HG03139 (cell line): ENCODE measurements around the gene SPNS1.
"Not testable (repeated sequence)": the region's sequence is repeated elsewhere in the genome, so short reads cannot be mapped to it uniquely, and the experiment has no call there.

Experiments
- ATAC-seq: cut with Tn5 transposase; IDR thresholded peaks from one replicate; pipeline ENCODE4 v1.9.1; 2021; ENCODE audit not compliant: unreplicated experiment

SPNS1 gene

DNA sequence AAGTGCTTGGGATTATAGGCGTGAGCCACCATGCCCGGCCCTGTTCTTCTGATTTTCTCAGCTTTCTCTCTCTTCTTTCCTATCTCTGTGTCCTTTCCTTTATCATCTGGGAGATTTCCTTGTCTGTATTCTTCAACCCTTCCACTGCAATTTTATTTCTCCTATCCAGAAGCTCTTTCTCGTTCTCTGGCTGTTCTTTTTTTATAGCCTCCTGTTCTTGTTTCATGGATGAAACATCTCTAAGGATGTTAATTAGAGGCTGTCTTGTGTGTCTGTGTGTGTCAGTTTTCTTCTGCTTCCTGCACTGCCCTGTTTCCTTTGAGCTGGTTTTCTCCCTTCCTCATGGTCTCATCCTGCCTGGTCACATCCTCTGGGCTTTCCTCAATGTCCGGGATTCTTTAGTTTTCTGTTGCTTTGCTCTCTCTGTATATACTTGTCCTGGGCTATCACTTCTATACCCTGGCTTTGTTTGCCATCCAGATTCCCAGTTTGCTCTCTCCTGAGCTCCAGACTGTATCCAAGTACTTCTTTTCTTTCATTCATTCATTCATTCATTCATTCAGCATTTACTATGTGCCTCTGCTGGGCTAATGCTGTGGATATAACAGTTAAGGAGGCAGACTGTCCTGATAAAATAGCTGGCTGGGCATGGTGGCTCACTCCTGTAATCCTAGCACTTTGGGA lies 12.7 kb downstream of the SPNS1 start:
- no peak for ATAC-seq

DNA sequence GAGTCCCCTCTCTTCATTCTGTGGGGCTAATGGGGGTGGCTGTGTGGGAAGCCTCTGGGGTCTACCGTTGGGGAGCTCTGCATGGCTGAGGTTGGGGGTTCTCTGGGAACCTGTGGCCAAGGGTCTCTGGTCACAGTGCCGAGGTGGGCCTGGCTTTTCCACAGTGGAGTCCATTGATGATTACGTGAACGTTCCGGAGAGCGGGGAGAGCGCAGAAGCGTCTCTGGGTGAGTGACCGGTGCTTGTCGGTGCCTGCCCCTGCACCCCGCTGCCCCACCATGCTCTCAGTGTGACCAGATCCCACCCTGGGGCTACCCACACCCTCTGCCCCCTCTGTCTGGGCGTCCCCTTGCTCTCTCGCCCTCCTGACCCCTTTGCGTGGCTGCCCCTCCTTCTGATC lies 14.8 kb downstream of the SPNS1 start:
- ATAC-seq = no peak

DNA sequence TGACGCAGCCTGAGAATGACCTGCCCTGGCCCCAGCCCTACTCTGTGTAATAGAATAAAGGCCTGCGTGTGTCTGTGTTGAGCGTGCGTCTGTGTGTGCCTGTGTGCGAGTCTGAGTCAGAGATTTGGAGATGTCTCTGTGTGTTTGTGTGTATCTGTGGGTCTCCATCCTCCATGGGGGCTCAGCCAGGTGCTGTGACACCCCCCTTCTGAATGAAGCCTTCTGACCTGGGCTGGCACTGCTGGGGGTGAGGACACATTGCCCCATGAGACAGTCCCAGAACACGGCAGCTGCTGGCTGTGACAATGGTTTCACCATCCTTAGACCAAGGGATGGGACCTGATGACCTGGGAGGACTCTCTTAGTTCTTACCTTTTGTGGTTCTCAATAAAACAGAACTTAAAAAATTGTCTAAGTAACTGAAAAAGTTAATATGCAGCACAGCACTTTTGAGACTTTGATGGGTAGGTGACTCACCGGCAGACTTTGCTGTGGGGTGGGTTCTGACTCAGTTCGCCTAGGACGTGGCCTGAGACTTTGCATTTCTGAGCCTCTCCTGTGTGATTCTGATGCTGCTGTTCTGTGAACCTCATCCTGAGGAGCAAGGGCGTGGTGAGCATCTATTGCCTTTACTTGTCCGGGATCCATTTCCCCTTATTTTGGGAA lies 15.9 kb downstream of the SPNS1 start:
- ATAC-seq = no peak

DNA sequence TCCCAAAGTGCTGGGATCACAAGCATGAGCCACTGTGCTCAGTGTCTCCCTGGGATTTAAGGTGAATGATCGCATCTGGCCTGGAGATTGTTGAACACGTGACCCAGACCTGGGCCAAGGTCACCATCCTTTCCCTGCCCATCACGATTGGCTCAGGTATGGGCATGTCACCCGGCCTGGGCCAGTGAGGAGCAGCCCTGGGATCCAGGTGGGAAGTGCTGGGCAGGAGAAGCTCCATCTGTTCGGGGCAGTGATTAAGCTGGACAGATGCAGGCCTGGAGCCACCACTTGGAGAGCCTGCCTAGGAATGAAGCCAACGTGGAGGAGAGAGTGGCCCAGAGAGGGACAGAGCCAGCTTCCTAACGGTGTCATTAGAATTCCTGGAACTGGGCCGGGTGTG lies 17.1 kb downstream of the SPNS1 start:
- no peak for ATAC-seq

DNA sequence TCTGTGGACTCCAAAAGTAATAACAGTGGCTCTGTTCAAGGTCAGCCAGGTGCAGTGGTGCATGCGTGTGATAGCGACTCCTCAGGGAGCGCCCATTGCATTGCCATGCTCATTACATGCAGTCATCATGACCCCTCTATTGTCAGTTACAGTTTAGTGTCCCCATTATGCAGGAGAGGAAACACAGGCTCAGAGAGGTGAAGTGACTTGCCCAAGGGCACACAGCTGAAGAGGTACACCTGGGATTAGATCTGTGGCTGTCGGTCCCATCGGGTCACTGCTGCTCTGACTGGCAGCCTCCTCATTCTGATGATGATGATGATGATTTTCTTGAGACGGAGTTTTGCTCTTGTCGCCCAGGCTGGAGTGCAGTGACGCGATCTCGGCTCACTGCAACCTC lies 17.9 kb downstream of the SPNS1 start:
- no peak for ATAC-seq

DNA sequence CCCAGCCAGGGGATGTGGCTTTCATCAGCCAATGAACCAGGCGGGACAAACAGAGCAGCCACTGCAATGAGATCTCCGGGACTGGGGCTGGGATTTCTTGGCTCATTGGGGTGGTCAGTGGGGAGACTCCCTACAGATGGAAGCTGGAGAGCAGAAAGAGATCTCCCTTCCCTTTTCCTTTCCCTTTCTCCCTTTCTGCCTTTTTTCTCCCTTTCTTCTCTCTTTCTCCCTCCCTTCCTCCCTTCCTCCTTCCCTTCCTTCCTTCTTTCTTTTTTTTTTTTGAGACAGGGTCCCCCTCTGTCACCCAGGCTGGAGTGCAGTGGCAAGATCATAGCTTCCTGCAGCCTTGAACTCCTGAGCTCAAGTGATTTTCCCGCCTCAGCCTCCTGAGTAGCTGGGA lies 24.3 kb downstream of the SPNS1 start:
- ATAC-seq = no peak

DNA sequence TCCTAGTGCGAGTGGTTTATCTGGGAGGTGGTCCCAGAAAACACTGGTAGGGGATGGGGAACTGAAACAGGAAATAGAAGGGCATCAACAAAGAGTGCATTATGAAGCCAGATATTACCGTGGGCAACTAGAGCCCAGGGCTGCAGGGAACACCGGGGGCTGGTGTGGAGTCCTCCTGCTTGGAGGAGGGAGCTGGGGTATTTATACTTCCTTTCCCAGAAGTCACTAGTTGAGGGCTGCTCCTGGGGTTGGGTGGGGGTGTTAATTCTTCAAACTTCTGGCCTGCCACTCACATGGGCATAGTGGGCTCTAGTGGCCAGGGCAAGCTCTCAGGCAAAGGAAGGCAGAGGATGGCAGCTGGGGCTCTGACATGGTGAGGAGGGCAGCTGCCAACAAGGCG lies 25.0 kb downstream of the SPNS1 start:
- ATAC-seq = no peak

DNA sequence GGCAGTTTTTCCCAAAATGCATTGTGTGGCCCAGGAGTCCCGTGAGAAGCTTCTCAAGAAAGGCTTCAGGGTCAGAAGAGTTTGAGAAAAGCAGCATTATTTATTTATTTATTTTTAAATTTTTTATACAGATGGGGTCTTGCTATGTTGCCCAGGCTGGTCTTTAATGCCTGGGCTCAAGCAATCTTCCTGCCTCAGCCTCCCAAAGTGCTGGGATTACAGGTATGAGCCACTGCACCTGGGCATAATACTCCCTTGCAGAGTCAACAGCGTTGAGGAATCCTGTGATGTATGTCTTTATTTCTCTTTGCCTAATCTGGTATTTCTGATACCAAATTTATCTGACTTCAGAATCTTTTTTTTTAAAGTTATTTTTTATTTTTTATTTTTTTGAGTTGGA lies 25.4 kb downstream of the SPNS1 start:
- no peak for ATAC-seq

DNA sequence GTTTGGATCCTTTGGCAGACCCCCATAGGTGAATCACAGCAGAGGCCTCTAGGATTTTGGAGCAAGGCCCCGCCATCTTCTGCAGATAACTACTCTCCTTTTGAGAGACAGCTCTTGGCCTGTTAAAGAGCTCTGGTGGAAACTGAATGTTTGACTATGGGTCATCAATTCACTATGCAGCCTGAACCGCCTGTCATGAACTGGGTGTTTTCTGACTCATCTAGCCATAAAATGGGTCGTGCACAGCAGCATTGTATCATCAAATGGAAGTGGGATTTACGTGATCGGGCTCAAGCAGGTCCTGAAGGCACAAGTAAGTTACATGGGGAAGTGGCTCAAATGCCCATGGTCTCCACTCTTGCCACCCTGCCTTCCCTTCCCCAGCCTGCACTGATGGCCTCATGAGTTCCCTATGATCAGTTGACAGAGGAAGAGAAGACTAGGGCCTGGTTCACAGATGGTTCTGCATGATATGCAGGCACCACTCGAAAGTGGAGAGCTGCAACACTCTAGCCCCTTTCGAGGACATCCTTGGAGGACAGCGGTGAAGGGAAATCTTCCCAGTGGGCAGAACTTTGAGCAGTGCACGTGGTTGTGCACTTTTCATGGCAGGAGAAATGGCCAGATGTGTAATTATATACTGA lies 30.0 kb downstream of the SPNS1 start:
- ATAC-seq = not testable (repeated sequence)

DNA sequence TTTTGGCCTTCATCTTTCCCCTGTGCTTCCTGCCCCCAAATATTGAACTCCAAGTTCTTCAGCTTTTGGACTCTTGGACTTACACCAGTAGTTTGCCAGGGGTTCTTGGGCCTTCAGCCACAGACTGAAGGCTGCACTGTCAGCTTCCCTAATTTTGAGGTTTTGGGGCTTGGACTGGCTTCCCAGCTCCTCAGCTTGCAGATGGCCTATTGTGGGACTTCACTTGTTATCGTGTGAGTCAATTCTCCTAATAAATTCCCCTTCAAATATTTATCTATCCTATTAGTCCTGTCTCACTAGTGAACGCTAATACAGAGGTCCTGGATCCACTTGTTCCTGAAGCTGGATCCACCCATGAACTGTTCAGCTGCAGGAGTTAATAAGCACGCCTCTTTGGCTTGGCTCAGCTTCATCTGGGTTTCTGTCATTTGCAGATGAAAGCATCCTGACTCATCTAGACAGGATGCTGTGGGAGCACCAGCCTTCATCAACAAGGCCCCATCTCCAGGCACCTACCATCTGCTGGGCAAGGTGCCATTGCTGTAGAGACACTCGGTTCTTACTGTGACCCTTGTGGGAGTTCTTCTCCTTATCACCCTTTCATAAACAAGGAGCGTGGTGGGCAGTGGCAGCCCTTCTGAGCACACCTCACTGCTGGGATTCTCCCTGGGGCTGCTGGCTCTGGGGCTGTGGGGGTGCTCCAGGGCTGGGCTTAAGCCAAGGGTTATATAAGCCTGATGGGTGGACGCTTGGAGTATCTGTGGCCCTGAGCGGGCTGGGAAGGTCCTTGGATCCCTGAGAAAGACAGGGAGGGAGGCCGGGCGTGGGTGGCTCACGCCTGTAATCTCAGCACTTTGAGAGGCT lies 33.4 kb downstream of the SPNS1 start:
- no peak for ATAC-seq

DNA sequence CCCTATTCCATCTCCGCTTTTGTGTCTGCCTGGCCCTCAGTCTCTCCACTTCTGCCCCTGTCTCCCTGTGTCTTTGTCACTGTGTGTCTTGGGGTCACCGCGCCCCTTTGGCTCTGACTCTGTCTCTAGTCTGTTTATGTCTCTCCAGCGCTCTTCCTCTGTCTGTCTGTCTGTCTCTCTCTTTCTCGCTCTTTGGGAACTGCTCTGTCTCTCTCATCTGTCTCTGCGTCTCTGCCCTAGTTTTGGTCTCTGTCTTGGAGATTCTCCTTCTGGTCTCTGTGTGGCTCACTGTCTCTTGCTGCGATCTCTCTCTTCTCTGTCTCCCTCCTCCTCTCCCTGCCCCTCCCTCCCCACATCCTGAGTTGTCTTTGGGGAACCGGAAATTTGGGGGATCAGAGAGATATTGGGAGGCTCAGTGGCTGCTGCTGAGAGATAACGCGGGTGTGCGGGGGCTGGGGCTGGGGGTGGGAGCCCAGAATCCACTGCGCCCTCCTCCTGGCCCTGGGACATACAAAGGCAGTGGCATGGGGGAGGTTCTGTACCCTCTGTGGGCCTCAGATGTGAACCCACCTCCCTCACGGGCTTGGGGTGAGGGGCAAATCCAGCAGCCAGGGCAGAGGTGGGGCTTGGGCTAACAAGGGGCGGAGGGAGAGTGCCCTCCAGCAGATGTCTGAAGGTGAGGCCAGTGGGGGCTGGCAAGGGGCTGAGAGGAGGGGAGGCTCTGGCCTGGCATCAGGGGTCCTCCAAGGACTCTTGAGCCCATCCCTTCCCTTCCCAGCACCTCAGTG lies 34.7 kb downstream of the SPNS1 start:
- no peak for ATAC-seq

DNA sequence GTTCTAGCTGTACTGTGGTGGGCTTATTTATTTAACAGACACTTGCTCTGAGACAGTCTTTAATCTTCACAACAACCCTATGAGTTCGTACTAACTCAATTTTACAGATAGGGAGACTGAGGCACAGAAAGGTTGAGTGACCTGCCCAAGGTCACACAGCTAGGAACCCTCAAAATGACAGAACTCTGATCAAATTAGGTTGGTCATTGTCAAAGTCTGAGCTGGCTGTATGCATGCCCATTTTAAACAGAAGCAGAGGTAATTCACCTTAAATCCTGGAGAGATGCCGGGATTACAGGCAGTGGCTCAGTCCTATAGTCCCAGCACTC lies 35.2 kb downstream of the SPNS1 start:
- no peak for ATAC-seq

DNA sequence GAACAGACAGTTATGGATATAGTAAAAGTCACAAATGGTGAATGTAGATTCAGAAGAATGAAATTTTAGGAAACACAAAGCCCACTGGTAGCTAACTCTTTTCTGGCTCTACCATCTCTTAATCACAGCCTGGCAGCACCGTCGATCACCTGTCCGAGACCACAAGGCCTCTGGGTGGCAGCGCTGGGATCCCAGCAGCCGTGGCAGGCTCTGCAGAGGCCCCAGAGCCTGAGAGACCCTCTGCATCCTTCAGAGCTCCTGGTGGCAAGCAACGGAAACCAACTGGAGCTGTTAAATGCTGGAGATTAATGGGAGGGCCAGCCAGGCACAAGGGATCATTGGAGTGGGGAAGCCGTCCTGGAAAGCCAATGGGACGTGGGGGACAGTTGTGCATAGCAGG lies 36.5 kb downstream of the SPNS1 start:
- ATAC-seq = no peak

DNA sequence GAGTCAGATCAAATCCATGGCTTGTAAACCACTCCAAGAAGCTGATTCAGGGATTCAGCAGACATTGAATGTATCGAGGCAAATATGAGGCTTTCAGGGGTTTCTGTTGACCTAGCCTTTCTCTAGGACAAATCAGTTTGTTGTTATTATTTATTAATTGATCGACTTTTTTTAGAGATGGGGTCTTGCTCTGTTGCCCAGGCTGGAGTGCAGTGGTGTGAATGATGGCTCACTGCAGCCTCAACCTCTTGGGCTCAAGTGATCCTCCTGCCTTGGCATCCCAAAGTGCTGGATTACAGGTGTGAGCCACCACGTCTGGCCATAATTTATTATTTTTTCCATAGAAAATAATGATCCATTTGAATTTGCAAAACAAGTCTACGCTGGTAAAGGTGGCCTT lies 37.3 kb downstream of the SPNS1 start:
- ATAC-seq = no peak

DNA sequence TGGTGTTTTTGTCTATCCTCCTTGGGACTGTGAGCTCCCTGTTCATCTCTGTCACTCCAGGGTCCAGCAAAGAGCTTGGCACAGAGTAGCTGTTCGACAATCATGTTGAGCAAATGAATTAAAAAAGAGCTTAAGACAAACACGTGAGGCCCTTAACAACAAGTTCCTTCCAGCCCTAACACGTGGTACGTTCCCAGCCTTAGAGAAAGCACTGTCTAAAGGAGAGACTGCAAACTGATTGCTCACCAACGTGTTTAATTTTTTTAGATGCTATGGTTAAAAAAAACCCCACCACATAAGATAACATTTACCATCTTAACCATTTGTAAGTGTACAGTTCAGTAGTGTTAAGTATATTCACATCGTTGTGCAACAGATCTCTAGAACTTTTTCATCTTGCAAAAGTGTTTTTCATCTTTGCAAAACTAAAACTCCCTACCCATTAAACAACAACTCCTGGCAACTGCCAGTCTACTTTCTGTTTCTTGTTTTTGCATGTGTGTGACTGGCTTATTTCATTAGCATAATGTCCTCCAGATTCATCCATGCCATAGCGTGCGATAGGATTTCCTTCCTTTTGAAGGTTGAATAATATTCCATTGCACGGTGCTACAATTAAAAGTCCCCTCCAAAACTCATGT lies 38.5 kb downstream of the SPNS1 start:
- no peak for ATAC-seq

DNA sequence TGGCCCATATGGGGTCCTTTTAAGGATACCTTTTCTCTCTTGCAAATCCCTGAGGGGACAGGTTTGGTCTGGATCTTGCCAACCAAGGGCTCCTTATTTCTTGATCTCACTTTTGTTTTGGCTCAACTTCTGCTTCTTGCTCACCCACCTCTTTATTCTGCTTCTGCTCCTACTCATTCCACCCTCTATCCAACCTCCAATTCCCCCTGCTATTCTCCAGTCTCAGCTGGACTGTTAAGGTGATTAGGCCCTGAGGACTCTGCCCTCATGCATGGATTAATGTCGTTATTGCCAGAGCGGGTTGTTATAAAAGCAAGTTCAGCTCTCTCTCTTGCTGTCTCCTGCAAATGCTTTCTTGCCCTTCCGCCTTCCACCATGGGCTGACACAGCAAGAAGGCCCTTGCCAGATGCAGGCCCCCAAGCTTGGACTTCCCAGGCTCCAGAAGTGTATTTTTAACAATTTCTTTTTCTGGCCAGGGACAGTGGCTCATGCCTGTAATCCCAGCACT lies 40.0 kb downstream of the SPNS1 start:
- no peak for ATAC-seq

DNA sequence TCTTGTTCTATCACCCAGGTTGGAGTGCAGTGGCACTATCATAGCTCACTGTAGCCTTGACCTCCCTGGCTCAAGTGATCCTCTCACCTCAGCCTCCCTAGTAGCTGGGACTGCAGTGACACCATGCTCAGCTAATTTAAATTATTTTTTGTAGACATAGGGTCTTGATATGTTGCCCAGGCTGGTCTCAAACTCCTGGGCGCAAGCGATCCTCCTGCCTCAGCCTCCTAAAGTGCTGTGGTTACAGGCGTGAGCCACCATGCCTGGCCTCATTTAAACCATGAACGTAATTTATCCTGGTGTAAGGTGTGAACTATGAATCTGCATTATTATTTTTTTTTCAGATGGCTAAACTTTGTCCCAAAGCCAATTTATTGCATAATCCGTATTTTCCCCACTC lies 47.6 kb downstream of the SPNS1 start:
- no peak for ATAC-seq

DNA sequence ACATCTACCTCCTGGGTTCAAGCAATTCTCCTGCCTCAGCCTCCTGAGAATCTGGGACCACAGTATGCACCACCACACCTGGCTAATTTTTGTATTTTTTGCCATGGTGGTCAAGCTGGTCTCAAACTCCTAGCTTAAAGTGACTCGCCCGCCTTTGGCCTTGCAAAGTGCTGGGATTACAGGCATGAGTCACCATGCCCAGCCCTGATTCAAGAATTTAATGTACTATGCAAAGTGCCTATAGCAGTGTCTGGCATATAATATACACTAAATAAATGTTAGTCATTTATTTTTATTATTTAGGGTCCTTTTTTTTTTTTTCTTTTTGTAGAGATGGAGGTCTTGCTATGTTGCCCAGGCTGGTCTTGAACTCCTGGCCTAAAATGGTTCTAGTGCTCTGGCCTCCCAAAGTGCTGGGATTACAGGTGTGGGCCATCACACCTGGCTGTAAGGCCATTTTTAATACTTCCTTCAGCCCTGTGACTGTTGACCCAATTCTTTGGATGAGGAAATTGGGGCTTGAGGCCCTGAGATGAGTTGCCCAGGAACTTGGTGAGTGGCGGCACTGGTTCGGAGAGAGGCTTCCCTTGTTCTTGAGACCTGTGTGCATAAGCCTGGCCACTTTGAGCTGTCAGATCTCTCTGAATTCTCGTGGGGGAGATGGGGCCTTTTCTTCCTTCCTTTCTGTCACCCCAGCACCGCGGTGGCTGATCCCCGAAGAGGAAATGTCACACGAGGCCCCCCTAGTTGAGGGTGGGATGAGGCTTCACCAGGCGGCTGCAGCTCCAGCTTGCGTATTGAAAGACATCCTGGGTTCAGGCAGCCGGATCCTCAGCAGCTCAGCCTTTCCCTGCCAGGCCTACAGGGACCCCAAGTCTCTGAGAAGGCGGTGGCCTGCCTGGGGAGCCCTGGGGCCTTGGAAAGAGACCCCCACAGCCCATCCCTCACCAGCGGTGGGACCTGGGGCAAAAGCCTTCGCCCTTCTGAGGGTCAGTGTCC lies 49.0 kb downstream of the SPNS1 start:
- ATAC-seq = no peak

DNA sequence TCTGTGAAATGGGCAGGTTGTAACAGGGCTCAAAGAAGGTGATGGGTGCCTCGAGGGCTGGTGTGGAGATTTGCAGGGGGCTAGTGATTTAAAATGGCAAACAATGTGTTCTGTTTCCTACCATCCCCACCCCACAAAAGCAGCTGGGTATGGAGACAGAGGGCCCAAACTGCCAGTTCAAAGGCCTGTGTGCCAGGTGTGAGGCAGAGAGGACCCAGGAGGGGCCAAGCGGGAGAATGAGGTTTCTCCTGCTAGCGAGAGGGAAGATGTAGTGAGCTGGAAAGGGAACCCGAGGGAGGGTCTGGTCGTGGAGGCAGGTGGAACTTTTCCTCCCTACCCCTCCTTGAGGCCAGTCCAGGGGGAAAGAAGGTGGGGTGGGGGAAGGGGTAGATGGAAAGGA lies 49.7 kb downstream of the SPNS1 start:
- no peak for ATAC-seq
